ENCODE measurements around the gene PTCD1.
"Not testable (repeated sequence)": the region's sequence is repeated elsewhere in the genome, so short reads cannot be mapped to it uniquely, and the experiment has no call there.

The PTCD1 gene

DNA sequence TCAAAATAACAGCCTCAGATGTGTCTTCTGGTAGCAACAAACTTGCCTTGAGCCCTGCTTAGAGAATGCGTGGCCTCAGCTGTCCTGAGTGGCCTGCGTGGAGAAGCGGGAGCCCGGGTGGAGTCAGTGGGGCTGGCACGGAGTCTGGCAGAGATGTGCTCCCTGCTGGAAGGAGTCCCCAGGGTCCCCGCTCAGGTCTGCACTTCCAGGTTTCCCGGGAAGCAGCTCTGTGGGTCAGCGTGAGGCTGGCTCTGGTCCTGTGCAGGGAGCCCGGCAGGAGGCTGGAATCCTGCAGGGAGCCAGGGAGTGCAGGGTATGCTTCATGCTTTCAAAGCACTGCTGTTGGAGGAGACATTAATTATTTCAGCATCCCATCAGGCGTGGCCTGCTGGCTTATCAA, 10.3 kb upstream of the PTCD1 start:
- no peak for DNase-seq (ENCODE audit: extremely low read depth, low read depth)
- TF ChIP-seq, protein P1, sequence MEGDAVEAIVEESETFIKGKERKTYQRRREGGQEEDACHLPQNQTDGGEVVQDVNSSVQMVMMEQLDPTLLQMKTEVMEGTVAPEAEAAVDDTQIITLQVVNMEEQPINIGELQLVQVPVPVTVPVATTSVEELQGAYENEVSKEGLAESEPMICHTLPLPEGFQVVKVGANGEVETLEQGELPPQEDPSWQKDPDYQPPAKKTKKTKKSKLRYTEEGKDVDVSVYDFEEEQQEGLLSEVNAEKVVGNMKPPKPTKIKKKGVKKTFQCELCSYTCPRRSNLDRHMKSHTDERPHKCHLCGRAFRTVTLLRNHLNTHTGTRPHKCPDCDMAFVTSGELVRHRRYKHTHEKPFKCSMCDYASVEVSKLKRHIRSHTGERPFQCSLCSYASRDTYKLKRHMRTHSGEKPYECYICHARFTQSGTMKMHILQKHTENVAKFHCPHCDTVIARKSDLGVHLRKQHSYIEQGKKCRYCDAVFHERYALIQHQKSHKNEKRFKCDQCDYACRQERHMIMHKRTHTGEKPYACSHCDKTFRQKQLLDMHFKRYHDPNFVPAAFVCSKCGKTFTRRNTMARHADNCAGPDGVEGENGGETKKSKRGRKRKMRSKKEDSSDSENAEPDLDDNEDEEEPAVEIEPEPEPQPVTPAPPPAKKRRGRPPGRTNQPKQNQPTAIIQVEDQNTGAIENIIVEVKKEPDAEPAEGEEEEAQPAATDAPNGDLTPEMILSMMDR (IDR thresholded peaks at IDR 0.05; ENCODE audit: low read depth, low read length): no peak

DNA sequence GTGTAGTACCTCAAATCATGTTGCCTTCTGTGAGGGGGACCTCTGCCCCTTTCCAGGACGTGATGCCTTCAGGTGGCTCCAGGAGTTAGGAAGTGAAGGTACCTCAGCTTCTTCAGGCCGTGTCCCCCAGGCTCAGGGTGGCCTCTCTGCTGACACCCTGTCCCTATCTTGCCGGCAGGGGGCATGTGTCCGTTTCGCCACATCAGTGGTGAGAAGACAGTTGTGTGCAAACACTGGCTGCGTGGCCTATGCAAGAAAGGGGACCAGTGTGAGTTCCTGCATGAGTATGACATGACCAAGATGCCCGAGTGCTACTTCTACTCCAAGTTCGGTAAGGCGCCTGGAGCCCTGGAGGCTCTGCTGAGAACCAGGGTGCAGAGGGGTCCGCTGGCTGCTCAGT, 9.3 kb upstream of the PTCD1 start:
- no peak for DNase-seq (ENCODE audit: extremely low read depth, low read depth)
- TF ChIP-seq, protein P1 (IDR thresholded peaks at IDR 0.05; ENCODE audit: low read depth, low read length): no peak

DNA sequence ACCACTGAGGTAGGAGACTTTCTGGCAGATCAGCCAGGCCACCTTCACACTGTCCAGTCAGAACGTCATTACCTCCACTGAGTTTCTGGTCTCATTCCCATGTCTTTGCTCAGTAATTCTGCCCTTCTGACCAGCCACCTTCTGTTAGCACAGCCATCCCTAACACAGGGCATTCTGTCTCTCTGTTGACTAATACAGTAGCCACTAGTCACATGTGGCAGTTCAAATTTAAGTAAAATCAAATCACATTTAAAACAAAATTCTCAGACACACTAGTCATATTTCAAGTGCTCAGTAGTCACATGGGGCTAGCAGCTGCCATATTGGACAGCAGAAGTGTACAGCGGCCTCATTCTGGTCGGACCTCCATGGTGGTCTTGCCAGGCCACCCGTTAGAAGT, 7.5 kb upstream of the PTCD1 start:
- no peak for DNase-seq (ENCODE audit: extremely low read depth, low read depth)
- TF ChIP-seq, protein P1 (IDR thresholded peaks at IDR 0.05; ENCODE audit: low read depth, low read length): no peak

DNA sequence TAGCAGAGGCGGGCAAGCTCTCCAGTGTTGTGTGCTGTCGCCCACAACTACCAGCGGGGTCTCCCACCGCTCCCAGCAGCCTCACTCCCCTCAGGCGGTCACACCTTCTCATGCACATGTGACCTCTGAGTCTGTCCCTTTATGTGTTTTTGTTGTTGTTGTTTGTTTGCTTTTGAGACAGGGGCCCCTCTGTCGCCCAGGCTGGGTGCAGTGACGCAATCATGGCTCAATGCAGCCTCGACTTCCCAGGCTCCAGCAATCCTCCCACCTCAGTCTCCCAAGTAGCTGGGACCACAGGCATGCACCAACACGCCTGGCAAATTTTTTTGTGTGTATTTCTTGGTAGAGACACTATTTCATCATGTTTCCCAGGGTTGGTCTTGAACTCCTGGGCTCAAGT, 1.6 kb upstream of the PTCD1 start:
- TF ChIP-seq, protein P1 (IDR thresholded peaks at IDR 0.05; ENCODE audit: low read depth, low read length): no peak
- DNase-seq (ENCODE audit: extremely low read depth, low read depth): no peak

DNA sequence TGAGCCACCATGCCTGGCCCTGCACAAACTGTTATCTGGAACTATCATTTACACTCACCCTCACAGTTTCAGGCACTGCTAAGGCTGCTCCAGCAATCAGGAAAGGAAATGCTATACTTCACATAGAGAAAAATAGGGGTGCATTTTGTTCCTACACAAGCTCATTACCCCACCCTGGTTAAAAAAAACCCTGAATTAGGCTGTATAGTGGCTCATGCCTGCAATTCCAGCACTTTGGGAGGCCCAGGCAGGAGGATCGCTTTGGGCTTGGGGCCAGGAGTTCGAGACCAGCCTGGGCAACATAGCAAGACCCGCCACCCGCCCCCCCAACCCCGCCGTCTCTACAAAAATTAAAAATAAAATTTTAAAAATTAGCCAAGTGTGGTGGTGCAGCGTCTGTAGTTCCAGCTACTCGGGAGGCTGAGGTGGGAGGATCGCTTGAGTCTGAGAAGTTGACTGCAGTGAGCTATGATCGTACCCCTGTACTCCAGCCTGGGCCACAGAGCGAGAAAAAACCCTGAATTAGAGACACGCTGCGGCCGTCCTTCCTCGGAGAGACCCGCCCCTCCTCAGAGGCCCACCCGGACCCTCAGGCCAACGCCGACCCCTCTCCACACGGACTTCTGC, 539 bp downstream of the PTCD1 start:
- TF ChIP-seq, protein P1 (IDR thresholded peaks at IDR 0.05; ENCODE audit: low read depth, low read length): no peak
- no peak for DNase-seq (ENCODE audit: extremely low read depth, low read depth)

DNA sequence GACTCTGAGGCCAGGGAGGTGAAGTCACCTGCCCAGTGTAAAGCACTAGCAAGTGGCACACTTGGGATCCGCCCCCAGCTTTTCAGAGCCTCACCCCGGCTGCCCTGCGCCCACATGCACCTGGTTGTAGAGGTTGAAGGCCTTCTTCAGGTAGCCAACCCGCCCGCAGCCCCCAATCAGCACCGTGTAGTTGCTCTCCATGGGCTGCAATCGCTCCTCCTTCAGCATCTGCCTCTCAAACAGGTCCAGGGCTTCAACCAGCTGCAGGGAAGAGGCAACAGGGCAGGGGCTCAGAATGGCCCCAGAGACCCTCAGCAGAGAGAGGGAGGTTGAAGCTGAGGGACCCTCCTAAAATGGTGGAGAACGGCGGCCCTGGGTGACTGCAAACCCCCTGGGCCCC, 5.4 kb downstream of the PTCD1 start:
- TF ChIP-seq, protein P1 (IDR thresholded peaks at IDR 0.05; ENCODE audit: low read depth, low read length): no peak
- no peak for DNase-seq (ENCODE audit: extremely low read depth, low read depth)

DNA sequence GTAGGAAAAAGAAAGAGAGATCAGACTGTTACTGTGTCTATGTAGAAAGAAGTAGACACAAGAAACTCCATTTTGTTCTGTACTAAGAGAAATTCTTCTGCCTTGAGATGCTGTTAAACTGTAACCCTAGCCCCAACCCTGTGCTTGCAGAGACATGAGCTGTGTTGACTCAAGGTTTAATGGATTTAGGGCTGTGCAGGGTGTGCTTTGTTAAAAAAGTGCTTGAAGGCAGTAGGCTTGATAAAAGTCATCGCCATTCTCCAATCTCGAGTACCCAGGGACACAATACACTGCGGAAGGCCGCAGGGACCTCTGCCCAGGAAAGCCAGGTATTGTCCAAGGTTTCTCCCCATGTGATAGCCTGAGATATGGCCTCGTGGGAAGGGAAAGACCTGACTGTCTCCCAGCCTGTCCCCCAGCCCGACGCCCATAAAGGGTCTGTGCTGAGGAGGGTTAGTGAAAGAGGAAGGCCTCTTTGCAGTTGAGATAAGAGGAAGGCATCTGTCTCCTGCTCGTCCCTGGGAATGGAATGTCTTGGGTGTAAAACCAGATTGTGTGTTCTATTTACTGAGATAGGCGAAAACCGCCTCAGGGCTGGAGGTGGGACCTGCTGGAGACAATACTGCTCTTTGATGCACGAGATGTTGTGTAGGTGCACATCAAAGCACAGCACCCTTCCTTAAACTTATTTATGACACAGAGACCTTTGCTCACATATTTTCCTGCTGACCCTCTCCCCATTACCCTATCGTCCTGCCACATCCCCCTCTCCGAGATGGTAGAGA, 6.7 kb downstream of the PTCD1 start:
- not testable (repeated sequence) for DNase-seq (ENCODE audit: extremely low read depth, low read depth)
